PFSK-1 (cell line): ENCODE data around the gene CDK19.

Source experiments
- FOXP2 ChIP-seq: optimal IDR thresholded peaks from 2 replicates; pipeline ENCODE3; 2011; ENCODE audit warnings: borderline replicate concordance, control low read depth, inconsistent platforms; ENCODE audit not compliant: insufficient read depth; ENCODE audit errors: extremely low read length, extremely low read depth
- POLR2AphosphoS5 ChIP-seq: IDR thresholded peaks from 2 replicates; pipeline ENCODE4 v1.6.1; 2012; ENCODE audit warnings: low read depth, mild to moderate bottlenecking, control low read depth, low read length, moderate library complexity
- SIN3A ChIP-seq: IDR thresholded peaks from 2 replicates; pipeline ENCODE4 v1.6.1; 2012; ENCODE audit warnings: mild to moderate bottlenecking, low read length, moderate library complexity, borderline replicate concordance; ENCODE audit not compliant: insufficient read depth
- TAF1 ChIP-seq: IDR thresholded peaks from 2 replicates; pipeline ENCODE4 v1.6.1; 2012; ENCODE audit warnings: low read length, control low read depth, borderline replicate concordance; ENCODE audit not compliant: insufficient read depth
- TF ChIP-seq, protein P1 (sequence below), 2 experiments: IDR thresholded peaks; 2 replicates each; pipeline versions ENCODE4 v1.6.1 to v1.8.0; 2011 to 2012; ENCODE audit warnings: low read depth in 2 of 2, low read length in 2 of 2, control low read depth in 1 of 2, inconsistent platforms in 1 of 2, mild to moderate bottlenecking in 1 of 2, moderate library complexity in 1 of 2; ENCODE audit not compliant: insufficient read depth in 1 of 2

CDK19 gene

DNA sequence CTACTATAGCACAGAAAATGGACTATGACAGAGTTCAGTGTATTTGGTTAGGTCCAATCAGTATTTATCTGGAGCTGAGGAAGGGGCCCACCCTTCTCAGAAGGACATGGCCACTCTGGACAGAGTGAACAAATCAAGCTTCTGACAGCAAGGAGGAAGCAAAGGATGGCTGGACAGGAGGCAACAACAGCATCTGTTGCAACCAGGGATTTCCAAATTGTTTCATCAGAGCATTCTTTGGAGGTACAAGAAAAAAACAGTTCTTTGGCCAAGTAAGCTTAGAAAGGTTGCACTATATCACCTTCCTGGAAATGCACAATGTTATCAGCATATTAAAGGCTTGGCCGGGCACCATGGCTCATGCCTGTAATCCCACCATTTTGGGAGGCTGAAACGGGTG is 220.2 kb downstream of the CDK19 start:
- no peak for TF ChIP-seq TAF1

DNA sequence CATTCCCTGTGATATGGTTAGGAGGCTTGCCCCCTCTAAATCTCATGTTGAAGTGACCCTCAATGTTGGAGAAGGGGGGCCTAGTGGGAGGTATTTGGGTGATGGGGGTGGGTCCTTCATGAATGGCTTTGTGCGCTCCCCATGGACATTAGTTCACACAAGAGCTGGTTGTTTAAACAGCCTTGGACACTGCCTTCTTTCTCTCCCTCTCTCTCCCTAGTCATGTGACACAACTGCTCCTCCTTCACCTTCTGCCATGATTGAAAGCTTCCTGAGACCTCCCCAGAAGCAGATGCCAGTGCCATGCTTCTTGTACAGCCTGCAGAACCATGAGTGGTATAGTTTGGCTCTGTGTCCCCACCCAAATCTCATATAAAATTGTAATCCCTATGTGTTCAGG is 221.6 kb downstream of the CDK19 start:
- no peak for TF ChIP-seq SIN3A
- TF ChIP-seq FOXP2 = no peak
- TF ChIP-seq, protein P1, sequence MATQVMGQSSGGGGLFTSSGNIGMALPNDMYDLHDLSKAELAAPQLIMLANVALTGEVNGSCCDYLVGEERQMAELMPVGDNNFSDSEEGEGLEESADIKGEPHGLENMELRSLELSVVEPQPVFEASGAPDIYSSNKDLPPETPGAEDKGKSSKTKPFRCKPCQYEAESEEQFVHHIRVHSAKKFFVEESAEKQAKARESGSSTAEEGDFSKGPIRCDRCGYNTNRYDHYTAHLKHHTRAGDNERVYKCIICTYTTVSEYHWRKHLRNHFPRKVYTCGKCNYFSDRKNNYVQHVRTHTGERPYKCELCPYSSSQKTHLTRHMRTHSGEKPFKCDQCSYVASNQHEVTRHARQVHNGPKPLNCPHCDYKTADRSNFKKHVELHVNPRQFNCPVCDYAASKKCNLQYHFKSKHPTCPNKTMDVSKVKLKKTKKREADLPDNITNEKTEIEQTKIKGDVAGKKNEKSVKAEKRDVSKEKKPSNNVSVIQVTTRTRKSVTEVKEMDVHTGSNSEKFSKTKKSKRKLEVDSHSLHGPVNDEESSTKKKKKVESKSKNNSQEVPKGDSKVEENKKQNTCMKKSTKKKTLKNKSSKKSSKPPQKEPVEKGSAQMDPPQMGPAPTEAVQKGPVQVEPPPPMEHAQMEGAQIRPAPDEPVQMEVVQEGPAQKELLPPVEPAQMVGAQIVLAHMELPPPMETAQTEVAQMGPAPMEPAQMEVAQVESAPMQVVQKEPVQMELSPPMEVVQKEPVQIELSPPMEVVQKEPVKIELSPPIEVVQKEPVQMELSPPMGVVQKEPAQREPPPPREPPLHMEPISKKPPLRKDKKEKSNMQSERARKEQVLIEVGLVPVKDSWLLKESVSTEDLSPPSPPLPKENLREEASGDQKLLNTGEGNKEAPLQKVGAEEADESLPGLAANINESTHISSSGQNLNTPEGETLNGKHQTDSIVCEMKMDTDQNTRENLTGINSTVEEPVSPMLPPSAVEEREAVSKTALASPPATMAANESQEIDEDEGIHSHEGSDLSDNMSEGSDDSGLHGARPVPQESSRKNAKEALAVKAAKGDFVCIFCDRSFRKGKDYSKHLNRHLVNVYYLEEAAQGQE (IDR thresholded peaks at IDR 0.05; ENCODE audit: insufficient read depth in 1 of 2, low read depth in 2 of 2, low read length in 2 of 2) = no peak
- TF ChIP-seq TAF1 = no peak
- no peak for TF ChIP-seq POLR2AphosphoS5

DNA sequence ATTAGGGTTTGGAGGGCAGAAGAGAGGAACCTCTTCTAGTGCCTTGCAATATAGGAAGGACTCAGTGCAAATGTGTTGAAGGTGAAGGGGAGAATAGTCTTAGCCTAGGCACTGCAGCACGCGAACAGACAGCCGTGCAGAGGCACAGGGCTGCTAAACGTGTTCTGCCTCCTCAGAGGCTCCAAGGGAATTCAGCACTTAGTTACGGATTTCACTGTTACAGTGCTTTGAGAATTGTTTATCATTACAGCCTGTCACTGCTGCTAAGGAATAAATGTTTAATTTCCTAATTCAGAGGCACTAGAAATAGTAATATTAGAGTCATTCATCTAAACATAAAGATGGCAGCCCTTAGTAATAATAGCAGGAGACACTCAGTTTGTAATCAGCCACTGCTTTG is 222.5 kb downstream of the CDK19 start:
- TF ChIP-seq SIN3A (no peak), FOXP2 (no peak), TAF1 (no peak), POLR2AphosphoS5 (no peak)
- TF ChIP-seq, protein P1 (IDR thresholded peaks at IDR 0.05; ENCODE audit: insufficient read depth in 1 of 2, low read depth in 2 of 2, low read length in 2 of 2) = no peak

DNA sequence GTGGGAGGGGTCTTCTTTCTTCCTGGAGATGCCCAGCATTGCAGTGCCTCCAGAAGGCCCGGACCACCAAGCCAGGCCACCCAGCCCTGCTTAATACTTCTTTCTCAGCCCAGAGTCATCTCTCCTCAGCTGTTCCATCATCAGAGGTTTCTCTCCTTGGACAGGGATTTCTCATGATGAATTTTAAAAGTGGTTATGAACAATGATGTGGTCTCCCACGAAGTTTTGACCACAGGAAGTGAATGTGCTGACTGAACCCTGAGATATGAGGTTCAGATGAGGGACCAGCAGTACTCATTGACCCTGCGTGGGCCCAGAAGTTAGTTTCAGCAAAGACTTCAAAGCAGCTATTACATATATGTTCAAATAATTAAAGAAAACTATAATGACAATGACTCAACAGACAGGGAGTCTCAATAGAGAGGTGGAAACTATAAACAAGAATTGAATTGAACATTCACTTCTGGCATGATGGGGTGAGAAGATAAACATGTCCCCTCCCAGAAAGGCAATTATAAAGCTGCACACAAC is 224.4 kb downstream of the CDK19 start:
- no peak for TF ChIP-seq POLR2AphosphoS5

DNA sequence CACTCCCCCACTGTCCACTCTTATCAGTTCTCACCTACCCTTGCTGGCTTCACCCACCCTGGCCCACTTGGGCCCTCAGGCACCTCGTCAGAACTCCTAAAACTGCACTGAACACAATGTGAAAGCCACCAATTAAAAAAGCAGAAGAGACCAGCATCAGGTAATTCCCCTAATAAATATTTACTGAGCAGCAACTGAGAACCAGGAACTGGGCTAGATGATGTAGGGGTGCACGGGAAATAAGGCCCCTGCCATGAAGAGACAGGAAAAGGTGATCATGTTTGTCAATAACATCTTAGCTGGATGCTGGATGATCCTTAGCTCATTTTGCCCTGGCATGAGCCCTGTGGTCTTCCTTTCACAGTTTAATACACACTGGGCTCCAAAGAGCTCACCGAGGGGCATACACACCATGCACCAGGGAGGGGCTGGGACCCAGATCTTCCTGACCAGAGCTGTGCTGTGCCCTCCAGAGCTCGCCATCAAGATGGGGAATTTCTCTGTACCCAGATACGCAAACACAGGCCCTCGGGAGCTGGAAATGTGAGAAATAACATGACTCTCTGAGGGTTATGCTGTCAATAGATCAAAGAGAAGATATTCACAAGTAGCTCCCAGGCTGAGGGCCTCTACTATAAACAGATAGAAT is 225.3 kb downstream of the CDK19 start:
- no peak for TF ChIP-seq TAF1
- TF ChIP-seq, protein P1 (IDR thresholded peaks at IDR 0.05; ENCODE audit: insufficient read depth in 1 of 2, low read depth in 2 of 2, low read length in 2 of 2) = no peak
- TF ChIP-seq FOXP2 = no peak
- no peak for TF ChIP-seq POLR2AphosphoS5

DNA sequence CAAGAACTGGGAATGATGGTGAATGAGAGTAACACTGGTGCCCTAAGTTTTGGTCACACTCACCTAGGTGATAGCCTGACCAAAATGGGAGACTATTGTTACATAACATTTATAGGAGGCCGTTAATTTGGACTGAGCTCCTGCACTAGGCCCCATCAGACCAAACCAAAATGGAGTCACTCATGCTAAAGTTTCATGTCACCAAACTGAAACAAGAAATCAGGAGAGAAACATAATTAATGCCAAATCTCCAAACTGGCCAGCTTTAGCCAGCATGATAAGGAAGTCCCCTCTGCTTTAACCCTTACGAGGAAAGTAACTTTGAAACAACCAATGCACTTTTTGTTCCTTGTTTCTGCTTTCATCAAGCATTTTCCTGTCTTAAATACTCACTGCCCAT is 227.9 kb downstream of the CDK19 start:
- TF ChIP-seq, protein P1 (IDR thresholded peaks at IDR 0.05; ENCODE audit: insufficient read depth in 1 of 2, low read depth in 2 of 2, low read length in 2 of 2) = no peak
- TF ChIP-seq POLR2AphosphoS5 = no peak
